KOPT-K1 (cell line): ENCODE measurements around the gene BNC2.

Source experiments
- H3K27ac ChIP-seq: fragments of 200-600 bp; sonication (generic); 2 replicates; pipeline ENCODE4 v1.5.1; 2016; ENCODE audit warnings: antibody characterized with exemption, mild to moderate bottlenecking, low read depth, low read length; ENCODE audit not compliant: poor library complexity, severe bottlenecking
- H3K36me3 ChIP-seq: fragments of 200-600 bp; sonication (generic); 2 replicates; pipeline ENCODE4 v1.5.1; 2017; ENCODE audit warnings: antibody characterized with exemption, mild to moderate bottlenecking, low read length, moderate library complexity; ENCODE audit not compliant: insufficient read depth
- H3K9me3 ChIP-seq: fragments of 200-600 bp; sonication (generic); 2 replicates; pipeline ENCODE4 v1.5.1; 2017; ENCODE audit warnings: antibody characterized with exemption, low read length, mild to moderate bottlenecking; ENCODE audit not compliant: insufficient read depth, poor library complexity, severe bottlenecking

Gene BNC2

DNA sequence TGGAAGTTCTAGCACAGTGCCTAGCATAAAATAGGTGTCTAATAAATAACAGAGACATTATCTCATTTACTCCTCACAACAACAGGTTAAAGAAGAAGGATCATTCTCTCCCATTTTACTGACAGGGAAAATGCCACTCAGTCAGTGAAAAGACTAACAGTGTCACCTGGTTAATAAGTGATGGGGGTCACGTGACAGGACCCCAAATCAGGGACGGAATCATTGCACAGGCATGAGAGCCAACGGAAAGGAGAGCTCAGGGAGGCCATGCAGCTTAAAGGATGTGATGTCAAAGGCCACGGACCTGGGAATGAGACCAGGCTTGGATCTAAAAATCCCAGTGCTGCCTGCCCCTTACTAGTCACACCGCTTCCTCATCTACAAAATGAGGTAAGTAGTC is 101.2 kb downstream of the BNC2 start:
- H3K36me3 ChIP-seq = no peaks in the 10 kb centered on the region
- no peaks in the 10 kb centered on the region for H3K9me3 ChIP-seq
- H3K27ac ChIP-seq = no peak overlapping the region

DNA sequence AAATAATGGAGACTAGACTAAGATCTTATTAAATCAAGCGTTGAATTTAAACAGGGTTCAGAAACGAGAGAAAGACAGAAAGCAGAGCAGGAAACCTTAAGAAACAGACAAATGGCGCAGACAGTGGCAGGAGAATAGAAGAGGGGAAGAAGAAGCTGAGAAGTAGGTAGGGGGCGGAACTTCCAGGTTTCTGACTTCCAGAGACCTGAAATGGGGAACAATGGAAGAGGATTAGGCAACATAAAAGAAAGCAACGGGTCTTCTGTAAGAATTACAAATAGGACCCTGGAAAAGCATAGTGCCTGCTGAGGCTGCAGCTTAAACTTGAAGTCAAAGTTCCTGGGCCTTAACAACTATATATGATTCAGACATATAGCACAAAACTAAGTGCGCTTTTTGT is 101.7 kb downstream of the BNC2 start:
- H3K36me3 ChIP-seq = no peaks in the 10 kb centered on the region
- H3K27ac ChIP-seq = no peak overlapping the region
- no peaks in the 10 kb centered on the region for H3K9me3 ChIP-seq

DNA sequence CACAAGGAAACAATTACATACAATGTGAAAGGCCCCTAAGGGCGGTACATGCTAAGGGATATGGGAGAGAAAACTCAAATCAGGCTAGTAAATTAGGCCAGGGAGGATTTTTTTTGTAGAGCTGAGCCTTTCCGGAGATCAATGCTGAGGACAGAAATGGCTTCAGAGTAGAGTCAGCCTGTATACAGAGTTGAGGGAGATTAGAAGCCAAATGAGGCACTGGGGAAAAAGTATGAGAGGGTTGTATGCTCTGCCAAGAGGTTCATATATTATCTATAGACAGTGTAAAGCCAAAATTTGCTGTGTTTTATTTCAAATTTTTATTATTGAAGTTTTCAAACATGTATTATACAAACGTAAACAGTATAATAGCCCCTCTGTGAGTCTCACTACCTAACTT is 103.1 kb downstream of the BNC2 start:
- no peak overlapping the region for H3K27ac ChIP-seq
- no peaks in the 10 kb centered on the region for H3K36me3 ChIP-seq
- no peaks in the 10 kb centered on the region for H3K9me3 ChIP-seq

DNA sequence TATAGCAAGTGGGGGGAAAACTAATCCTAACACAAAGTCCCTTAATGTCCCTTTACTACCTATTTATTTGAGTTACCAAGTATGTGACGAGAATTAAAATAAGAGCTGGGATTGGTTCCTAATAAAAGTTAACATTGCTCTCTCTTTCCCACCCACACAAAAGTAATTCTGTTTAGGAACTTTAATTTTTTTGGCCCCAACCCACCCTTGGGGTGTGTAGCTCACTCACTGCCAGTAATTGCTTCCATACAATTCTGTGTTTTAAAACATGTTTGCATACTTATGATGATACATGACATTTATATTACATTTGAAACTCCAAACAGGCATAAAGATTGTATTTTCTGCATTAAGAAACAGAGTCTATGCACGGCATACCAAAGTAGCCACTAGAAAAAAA is 106.5 kb downstream of the BNC2 start:
- H3K9me3 ChIP-seq = no peaks in the 10 kb centered on the region
- no peaks in the 10 kb centered on the region for H3K36me3 ChIP-seq
- no peak overlapping the region for H3K27ac ChIP-seq

DNA sequence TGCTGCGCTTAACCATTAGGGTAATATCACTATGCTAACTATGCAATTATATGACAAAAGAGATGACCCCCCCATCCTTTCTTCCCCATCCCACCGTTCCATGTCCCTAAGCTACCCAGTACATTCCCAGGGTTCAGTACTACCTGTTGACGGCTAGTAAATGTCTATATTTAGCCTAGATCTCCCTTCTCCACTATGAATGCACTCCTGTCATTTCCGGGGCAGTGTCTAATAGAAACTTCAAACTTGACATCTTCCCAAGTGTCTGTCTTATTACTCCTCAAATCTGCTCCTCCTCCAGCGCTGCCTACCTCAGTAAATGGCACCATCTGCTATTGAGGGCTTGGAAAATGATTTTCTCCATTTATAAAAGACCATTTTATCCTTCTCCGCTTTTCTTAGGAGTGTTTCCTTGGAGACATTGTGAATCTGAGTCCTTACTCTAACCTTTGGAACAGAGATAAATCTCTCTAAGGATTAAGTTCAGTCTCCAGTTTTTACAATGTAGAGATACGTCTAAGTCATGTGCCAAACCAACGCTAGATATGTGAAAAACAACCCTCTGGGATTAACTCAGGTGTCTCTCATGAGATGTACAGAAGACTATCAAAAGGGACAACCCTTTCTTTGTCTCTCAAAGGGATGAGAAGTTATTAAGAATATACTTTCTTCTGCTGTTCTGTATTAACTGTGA is 114.9 kb downstream of the BNC2 start:
- no peaks in the 10 kb centered on the region for H3K36me3 ChIP-seq
- H3K9me3 ChIP-seq = no peaks in the 10 kb centered on the region
- H3K27ac ChIP-seq = no peak overlapping the region

DNA sequence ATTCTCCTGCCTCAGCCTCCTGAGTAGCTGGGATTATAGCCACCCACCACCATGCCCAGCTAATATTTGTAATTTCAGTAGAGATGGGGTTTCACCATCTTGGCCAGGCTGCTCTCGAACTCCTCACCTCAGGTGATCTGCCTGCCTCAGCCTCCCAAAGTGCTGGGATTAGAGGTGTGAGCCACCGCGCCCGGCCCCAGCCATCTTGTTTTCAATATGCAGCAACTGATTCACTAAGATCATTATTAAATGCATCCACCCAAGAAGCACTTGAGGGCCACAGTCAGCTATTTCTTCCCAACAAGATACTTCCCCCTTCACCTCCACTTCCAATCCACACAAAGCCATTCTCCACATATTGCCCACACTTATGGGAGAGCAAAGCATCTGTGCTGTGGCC is 115.8 kb downstream of the BNC2 start:
- Histone ChIP-seq H3K27ac (no peak overlapping the region), H3K36me3 (no peaks in the 10 kb centered on the region), H3K9me3 (no peaks in the 10 kb centered on the region)

DNA sequence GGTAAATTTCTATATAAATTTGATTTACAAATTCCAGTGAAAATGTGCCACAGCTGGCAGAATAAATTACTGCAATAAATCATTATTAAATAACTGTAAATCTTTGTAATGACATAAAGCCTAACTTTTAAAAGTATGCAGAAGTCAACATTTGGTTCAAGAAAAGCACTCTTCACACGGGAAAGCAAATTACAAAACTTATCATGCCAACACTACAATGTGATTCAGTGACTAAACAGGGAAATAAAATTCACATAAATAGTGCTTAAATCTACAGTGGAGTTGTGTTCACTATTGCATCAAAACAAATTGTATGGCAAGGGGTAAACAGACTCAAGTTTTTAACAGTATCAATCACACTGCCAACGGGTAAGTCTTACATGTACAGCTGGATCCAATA is 117.2 kb downstream of the BNC2 start:
- Histone ChIP-seq H3K27ac (no peak overlapping the region), H3K36me3 (no peaks in the 10 kb centered on the region)

DNA sequence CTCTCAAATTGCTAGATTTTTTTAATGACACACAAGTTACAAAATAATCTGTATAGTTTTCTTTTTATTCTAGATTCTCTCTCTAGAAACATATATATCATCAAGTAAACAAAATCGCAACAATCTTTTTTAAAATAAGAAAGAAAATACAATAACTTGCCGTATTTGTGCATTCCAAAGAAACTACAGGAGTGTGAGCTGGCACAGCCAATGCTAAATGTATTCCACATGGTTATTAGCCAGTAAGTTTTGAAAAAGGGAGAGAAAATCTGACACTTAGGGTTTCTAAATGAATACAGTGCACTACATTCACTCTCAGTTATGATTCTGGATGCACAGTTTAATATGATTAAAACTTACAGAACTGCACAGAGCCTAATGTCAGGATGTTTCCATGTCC is 117.9 kb downstream of the BNC2 start:
- H3K9me3 ChIP-seq = no peaks in the 10 kb centered on the region
- no peak overlapping the region for H3K27ac ChIP-seq
- H3K36me3 ChIP-seq = no peaks in the 10 kb centered on the region

More for the DNA sequence above, 117.2 kb downstream of the BNC2 start:
- no peaks in the 10 kb centered on the region for H3K9me3 ChIP-seq

DNA sequence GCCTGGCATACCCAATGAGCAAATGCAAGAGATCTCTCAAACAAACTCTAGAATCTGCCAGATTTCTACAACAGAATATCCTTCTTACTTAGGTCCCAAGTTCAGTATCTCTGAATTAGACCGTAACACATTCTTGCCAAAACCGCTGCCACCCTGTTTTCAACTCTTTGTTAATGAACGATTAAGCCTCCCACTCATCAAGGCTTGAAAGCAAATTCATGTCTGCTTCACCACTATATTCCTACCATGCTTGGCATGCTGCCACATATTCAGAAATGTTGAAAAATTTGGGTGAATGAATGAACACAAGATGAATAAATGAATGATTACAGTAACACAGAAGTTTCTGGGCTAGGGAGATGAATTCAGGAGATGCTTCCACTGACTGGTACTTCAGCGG is 119.9 kb downstream of the BNC2 start:
- Histone ChIP-seq H3K9me3 (no peaks in the 10 kb centered on the region), H3K36me3 (no peaks in the 10 kb centered on the region)

DNA sequence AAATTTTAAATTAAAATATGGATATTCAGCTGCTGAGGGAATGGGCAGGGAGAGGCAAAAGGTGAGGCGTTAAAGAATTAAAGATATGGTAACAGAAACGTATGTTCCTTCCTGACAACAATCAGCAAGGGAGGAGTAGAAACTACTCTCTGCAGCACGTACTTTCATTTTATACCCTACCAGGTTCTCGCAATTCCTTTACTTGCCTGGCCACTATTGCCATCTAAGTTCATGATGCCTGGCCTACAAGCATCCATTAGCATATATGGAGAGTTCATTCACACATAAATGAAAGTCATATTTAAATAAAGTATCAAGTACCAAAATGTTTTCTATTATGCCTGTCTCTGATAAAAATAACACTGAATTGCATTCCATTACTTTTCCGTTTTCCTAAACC is 125.1 kb downstream of the BNC2 start:
- Histone ChIP-seq H3K9me3 (no peaks in the 10 kb centered on the region), H3K27ac (no peak overlapping the region), H3K36me3 (no peaks in the 10 kb centered on the region)

More for the DNA sequence above, 119.9 kb downstream of the BNC2 start:
- H3K27ac ChIP-seq = no peak overlapping the region

DNA sequence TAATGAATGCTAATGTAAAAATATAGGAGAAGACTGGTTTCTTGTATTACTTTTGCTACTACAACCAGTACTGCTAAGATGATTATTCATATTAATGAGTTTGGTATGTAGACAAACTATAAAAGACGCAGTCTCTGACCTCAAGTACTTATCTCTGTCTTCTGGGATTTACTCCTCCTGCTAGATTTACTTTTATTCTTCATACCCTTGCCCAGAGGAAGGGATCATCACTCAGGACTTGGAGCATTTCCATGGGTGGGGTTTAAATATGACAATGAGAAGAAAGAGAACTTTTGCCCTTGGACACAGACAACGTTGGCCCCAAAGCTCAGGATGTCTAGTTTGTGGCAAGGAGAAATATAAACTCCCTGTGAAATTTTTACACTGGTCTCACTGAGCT is 126.1 kb downstream of the BNC2 start:
- Histone ChIP-seq H3K27ac (no peak overlapping the region), H3K9me3 (no peaks in the 10 kb centered on the region), H3K36me3 (no peaks in the 10 kb centered on the region)

DNA sequence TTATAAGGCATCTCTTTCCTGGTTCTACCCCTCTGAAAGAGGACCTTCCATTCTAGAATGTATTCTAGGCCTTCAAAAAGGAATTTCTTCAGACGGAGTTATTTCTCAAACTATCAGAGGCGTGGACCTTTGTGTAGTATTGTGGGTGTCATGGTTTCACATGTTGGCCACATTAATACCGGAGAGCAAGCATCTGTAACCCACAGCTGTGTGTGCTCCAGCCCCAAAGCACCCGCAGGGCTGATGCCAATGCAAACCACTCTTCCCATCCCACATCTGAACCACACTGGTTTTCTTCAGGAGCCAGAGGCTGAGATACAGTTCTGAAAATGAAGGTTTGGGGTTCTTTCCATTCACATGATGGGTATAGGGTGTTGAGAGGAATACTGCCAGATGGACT is 127.1 kb downstream of the BNC2 start:
- H3K27ac ChIP-seq = no peak overlapping the region
- H3K9me3 ChIP-seq = no peaks in the 10 kb centered on the region
- H3K36me3 ChIP-seq = no peaks in the 10 kb centered on the region

DNA sequence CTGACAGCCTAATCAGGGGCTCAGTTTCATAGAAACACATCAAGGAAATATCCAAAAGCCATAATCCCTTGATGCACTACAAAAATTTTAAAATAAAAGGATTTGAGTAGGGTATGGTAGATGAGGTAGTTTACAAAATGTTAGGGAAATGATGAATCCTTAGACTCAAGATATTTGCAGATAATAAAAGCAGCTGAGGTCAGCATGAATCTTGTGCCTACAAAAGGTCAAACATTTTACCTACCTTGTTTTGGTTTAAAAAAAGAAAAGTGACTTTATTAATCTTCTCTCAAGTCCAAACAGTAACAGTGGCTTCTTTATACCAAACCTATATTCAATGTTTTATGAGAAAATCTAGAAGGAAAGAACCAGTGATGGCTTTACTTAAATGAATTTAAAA is 135.5 kb downstream of the BNC2 start:
- Histone ChIP-seq H3K27ac (no peak overlapping the region), H3K36me3 (no peaks in the 10 kb centered on the region), H3K9me3 (no peaks in the 10 kb centered on the region)

DNA sequence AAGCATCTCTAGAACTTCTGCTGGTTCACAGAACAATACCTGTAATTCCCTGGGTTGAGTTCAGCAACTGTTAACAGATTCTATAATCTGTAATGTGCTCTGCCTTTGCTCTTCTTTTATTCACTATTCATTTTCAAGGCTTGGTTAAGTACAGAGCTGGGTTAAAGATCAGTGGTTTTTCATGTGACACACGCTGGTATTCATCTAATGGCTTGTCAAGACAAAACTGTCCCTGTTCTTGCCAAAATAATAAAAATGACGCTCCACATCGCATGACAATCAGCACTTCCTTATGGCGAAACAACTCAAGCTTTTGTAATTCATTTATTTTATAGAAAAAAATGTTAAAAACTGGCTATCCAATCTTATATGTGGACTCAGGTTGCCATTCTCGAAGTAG is 137.9 kb downstream of the BNC2 start:
- no peaks in the 10 kb centered on the region for H3K36me3 ChIP-seq
- no peak overlapping the region for H3K27ac ChIP-seq
- no peaks in the 10 kb centered on the region for H3K9me3 ChIP-seq

DNA sequence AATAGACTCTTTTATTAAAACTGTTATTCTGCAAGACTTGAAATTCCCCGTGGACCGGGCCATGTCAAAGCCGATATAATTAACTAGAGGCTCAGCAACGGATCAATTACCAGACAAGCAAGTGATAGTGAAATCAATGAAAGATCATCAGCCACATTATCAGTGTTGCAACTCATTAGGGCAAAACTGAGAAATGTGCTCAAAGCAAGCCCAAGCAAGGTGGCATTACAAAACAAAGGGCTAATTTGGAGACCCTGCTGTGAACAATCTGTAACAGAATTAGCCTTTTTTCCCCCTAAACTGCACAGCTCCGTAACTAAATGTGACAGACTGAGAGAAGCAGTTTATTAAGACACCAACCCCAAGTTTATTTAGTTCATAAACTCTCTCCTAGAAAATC is 140.3 kb downstream of the BNC2 start:
- no peak overlapping the region for H3K27ac ChIP-seq
- H3K9me3 ChIP-seq = no peaks in the 10 kb centered on the region
- no peaks in the 10 kb centered on the region for H3K36me3 ChIP-seq

DNA sequence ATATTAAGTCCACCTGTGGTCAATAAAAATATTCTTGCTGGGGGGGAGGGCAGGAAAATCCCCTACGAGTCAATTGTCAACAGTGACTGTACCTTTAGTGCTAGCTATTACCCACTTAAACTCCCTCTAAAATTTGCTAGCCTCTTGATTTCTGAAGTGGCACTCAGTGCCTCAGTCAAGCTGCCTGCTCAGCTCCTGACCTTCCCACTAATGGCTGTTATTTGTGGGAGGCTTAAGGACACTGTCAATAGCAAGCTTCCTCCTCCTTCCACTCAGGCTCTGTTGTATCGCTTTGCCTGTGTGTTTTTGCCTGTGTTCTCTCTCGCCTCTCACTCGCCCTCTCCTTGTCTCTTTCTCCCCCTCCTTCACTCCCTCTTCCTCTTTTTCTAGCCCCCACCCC is 140.8 kb downstream of the BNC2 start:
- H3K9me3 ChIP-seq = no peaks in the 10 kb centered on the region
- H3K27ac ChIP-seq = no peak overlapping the region
- H3K36me3 ChIP-seq = no peaks in the 10 kb centered on the region
